Effector CD8-positive, alpha-beta T cell (primary cell): Measurements from ENCODE around the gene TJAP1.
A peak's percentile ranks its signal among the peaks of the same experiment; 100 is the strongest.
"Not testable (repeated sequence)": the region's sequence is repeated elsewhere in the genome, so short reads cannot be mapped to it uniquely, and the experiment has no call there.

Experiments
- DNase-seq: peaks from one replicate; lab custom pipeline; 2025; lab: John Stamatoyannopoulos, UW

The TJAP1 gene

DNA sequence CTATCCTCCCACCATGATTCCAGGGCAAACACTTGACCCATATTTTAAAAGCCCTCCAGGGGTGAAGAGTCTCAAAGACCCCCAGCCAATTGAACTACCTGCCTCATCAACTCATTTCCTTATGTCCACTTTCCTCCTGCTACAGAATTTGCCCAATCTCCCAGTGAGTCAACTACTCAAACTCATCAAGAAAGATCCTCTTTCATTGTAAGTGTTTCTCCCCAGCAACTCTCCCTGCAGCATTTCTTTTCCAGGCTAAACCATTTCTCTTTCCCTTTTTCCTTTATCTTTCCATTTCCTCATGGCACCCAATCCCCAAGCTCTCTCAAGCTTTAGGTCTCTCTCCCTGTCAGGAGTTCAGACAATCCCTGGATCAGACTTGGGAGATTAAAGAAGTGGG is 23.5 kb upstream of the TJAP1 start:
- DNase-seq, result no peak

GRCh38 chr6:43454290-43454695 is 23.1 kb upstream of the TJAP1 start:
- peak; percentile 40 for DNase-seq

DNA sequence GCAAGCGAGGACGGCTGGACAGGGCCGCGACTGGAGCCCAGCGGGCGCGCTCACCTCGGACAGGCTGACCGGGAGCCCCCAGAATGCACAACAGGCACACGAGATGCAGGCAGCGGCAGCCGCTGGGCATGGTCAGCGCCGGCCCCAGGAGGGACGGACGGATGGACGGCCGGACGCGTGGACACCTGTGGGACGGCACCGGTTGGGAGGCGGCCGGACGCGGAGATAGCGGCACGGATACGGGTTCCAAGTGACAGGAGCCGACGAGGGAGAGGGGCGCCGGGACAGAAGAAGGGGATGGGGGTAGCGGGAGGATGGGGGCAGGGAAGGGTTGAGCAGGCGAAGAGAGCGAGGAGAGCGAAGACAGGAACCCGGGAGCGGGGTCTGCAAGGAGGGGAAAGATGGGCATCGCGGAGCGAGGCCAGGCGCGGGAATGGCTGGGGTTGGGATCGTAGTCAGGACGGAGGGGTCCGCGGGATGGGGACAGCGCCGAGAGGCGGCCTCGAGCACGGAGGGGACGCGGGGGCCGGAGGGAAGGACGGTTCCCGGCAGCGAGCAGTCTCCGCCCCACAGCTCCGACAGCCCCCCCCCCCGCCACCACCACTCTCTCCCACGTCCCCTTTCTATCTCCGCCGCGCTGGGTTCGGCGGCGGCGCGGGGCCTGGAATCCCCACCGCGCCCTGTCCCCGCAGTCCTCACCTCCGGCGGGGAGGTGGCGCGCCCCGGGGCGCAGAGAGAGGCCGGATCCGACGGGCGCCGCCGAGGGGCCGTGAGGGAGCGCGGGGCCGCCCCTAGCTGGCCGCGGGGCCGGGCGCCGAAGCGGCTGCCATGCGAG is 22.5 kb upstream of the TJAP1 start:
- DNase-seq, result peak; percentile 10

- peak; percentile 13 for DNase-seq
Observed at GRCh38 chr6:43455531-43456428, 21.6 kb upstream of the TJAP1 start, which contains the start of gene DLK2. DLK2 (minus strand) TSS chr6:43455548; CDS start chr6:43454825, 723 bp downstream.

GRCh38 chr6:43457643-43458042 is 19.7 kb upstream of the TJAP1 start:
- DNase-seq, result no peak

GRCh38 chr6:43458154-43458553 is 19.2 kb upstream of the TJAP1 start:
- DNase-seq, result not testable (repeated sequence)

DNA sequence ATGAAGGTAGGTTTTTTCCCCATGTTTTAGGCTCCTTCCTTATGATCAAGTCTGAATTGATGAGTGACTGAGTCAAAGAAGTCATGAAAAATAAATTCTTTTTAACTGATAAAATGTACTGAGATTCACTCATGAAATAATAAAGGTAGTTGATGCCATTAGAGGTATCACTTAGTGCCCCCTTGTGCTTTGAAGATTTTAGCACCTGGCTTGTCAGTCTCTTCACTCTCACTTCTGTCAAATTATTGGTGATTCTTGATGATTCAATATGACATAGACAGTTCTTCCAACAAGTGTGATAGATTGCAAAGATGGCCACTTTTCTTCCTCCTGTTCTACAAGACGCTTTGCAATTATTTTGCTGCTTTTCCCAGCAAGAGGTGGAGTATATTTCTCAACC is 17.8 kb upstream of the TJAP1 start:
- no peak for DNase-seq

GRCh38 chr6:43460032-43460431 is 17.3 kb upstream of the TJAP1 start:
- no peak for DNase-seq

DNA sequence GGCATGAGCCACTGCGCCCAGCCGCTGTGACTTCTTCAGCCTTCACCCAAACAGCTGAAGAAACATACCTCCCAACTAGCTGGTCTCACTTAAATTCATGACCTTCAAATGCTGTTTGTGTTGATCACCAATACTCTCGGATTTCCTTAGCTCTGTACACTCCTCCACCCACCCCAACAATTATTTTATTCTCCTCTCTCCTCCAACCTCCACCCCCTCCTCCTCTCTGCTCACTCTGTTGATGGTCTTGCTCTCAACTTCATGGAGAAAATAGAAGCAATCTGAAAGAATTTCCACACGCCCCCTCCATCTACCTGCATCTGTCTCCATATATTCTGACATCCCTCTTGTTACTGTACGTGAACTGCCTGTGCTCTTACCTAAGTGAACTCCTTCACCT is 15.4 kb upstream of the TJAP1 start:
- no peak for DNase-seq

- no peak for DNase-seq
Observed at GRCh38 chr6:43464337-43464736, 13.0 kb upstream of the TJAP1 start.

DNA sequence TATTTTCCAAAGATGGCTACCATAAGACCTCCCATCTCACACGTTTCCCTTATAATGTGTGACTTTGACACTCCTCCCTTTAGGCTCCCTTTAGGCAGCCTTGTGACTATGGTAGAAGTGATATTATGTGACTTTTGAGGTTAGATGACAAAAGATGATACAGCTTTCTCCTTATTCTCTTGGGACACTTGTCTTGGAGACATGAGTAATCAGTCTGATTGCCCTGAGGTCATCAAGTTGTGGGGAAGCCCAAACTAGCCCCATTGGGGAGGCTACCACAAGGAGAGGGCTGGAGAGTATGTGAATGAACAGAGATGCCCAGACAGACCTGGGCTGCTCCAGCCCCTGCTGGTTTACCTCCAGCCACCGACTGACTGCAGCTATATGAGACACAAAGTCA is 11.4 kb upstream of the TJAP1 start:
- no peak for DNase-seq

GRCh38 chr6:43467265-43467664 is 10.1 kb upstream of the TJAP1 start:
- DNase-seq, result not testable (repeated sequence)

DNA sequence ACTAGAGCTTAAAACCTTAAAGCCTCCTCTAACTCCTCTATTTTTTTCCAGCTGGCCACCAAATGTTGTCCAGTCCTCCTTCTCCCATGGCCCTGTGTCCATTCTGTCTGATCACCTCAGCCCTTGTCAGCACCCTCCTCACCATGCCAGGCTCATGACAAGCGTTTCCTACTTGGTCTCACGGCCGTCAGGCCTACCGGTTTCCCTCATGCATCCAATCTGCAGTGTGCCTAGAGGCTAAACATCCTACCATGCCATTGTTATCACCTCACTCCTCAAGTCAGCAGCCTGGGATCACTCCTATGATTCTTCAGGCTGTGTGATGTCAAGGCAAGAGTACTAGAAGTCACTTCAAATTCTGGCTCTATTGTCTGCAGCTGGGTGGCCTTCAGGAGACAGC is 9.6 kb upstream of the TJAP1 start:
- no peak for DNase-seq

DNA sequence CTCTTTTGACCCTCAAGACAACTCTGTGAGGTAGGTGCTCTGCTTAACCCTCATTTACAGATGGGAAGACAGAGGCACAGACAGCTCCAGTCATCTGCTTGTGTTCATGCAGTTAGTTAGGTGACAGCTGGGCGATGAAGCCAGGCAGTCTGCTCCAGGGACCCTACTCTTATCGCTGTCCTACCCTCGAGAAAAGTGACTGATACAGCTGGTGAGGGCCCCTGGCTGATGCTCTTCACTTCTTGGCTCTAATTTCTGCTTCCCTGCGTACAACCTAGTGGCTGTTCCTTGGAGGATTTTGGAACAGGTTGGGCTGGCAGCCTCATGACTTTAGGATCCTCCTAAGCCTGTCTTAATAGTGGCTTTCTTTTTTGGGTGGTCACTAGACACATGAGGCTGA is 9.1 kb upstream of the TJAP1 start:
- DNase-seq, result no peak

- DNase-seq, result no peak
Observed at GRCh38 chr6:43468748-43469681, 8.4 kb upstream of the TJAP1 start.

GRCh38 chr6:43469947-43470346 is 7.4 kb upstream of the TJAP1 start:
- no peak for DNase-seq

DNA sequence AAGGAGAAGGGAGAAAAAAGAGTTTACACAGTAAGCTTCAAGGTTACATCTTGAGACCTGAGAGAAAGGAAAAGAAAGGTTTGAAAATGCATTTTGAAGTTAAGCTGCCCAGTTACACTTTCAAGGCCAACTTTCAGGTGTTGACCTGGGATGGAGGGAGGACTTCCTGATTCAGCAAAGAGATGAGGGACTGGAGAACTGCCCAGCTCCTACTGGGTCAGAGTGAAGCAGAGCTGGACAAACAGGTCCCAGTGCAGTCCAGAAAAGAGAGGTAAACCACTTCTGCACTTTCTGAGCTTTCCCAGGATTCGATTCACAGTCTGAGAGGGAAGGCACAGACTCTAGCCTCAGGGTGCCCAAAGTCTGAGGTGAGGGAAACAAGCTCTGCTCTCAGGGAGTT is 6.0 kb upstream of the TJAP1 start:
- no peak for DNase-seq

DNA sequence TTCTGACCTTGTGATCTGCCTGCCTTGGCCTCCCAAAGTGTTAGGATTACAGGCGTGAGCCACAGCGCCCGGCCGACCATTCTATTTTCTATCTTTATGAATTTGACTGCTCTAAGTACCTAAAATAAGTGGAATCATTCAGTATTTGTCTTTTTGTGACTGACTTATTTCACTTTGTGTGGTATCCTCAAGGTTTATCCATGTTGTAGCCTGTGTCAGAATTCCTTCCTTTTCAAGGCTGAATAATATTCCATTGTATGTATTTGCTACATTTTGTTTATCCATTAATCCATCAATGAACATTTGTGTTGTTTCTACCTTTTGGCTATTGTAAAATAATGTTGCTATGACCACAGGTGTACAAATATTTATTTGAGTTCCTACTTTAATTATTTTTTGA is 4.9 kb upstream of the TJAP1 start:
- no peak for DNase-seq

DNA sequence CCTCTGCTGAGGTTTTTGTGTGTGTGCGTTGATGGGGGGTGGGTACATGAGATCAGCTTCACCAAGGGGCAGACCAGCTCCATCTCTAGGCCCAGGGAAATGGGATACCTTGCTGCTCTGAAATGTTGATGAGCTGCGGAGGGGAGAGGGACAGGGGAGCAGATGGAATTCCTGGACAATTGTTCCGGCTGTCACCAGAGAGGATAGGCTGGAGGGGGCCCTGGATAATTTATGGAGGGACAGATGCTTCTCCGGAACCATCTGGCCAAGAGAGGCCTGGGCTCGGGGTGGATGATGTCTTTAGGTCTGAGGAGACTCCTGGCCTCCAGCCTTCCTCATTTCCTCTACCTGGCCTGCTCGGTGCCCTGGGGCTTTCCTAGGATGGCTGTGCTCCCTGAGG is 1.9 kb upstream of the TJAP1 start:
- no peak for DNase-seq

- no peak for DNase-seq
Observed at GRCh38 chr6:43476746-43477145, 624 bp upstream of the TJAP1 start.

GRCh38 chr6:43478008-43478372 is 620 bp downstream of the TJAP1 start:
- DNase-seq, result no peak

- DNase-seq, result no peak
Observed at GRCh38 chr6:43481075-43481474, 3.7 kb downstream of the TJAP1 start.
